Upper lobe of right lung (tissue), 1 donor: ENCODE data around the gene OLFML3. TPM values are rescaled to one million over a fixed set of nuclear protein-coding genes. Genes with fewer than 3 reads are reported as not detected.

ENCODE experiments used
- ATAC-seq: fragments of 200-7000 bp; cut with Tn5 transposase; one replicate; pipeline ENCODE4 v1.9.1; 2020; ENCODE audit warnings: mild to moderate bottlenecking, moderate library complexity
- DNase-seq: peaks from one replicate; pipeline ENCODE4 v3.0.0-alpha.2; 2020
- H3K27ac ChIP-seq: fragments of 200-600 bp; one replicate; pipeline ENCODE4 v1.8.0; 2022
- H3K27me3 ChIP-seq: fragments of 200-600 bp; one replicate; pipeline ENCODE4 v1.8.0; 2022; ENCODE audit warnings: mild to moderate bottlenecking
- H3K36me3 ChIP-seq: fragments of 200-600 bp; one replicate; pipeline ENCODE4 v1.8.0; 2022
- H3K4me1 ChIP-seq: fragments of 200-600 bp; one replicate; pipeline ENCODE4 v1.8.0; 2022
- H3K4me3 ChIP-seq: fragments of 200-600 bp; one replicate; pipeline ENCODE4 v1.8.0; 2022; ENCODE audit warnings: mild to moderate bottlenecking
- H3K9me3 ChIP-seq: fragments of 200-600 bp; one replicate; pipeline ENCODE4 v1.8.0; 2022
- intact Hi-C: fragments of 100-400 bp; cut with DNase I; formaldehyde crosslinking; loops from one replicate; pipeline ENCODE4 v1.11.0; 2022
- total RNA-seq: library from RNA; stranded (reverse); fragmentation: NEBNext Ultra II Directional; extraction: Animal tissue kit (Norgen Biotek cat#: 25700); gene quantifications from one replicate; pipeline ENCODE4 v1.2.1, GENCODE V29; 2021
- TF ChIP-seq, protein P1 (sequence below): fragments of 200-600 bp; IDR thresholded peaks from one replicate; pipeline ENCODE4 v1.8.0; 2022; ENCODE audit warnings: antibody characterized with exemption
- donor health status: DM: no; HTN: yes; CAD: no; lungs with severe emphysema.

The OLFML3 gene
- total RNA-seq, 1 donor from 2014 or later, result 43.5 TPM

DNA sequence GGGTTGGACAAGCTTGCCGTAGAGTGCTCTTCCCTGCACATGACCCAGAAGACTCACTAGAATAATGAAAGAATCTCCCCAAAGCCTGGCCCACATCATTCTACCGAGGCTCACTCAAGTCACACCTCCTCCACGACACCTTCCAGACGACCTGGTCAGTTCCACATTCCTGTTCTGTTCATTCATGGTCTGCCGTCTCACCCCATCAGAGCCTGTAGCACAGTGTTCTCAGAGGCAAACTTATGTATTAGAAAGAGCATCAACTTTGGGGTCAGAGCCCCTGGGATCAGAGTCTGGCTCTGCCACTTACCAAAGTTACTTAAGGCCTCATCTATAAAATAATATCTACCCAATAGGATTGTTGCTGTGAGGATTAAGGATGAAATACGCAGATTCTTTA lies 7.5 kb downstream of the OLFML3 start:
- no peaks in the 10 kb centered on the region for H3K9me3 ChIP-seq
- ATAC-seq (no peak), DNase-seq (no peak)
- H3K36me3 ChIP-seq, result no peaks in the 10 kb centered on the region
- TF ChIP-seq, protein P1, sequence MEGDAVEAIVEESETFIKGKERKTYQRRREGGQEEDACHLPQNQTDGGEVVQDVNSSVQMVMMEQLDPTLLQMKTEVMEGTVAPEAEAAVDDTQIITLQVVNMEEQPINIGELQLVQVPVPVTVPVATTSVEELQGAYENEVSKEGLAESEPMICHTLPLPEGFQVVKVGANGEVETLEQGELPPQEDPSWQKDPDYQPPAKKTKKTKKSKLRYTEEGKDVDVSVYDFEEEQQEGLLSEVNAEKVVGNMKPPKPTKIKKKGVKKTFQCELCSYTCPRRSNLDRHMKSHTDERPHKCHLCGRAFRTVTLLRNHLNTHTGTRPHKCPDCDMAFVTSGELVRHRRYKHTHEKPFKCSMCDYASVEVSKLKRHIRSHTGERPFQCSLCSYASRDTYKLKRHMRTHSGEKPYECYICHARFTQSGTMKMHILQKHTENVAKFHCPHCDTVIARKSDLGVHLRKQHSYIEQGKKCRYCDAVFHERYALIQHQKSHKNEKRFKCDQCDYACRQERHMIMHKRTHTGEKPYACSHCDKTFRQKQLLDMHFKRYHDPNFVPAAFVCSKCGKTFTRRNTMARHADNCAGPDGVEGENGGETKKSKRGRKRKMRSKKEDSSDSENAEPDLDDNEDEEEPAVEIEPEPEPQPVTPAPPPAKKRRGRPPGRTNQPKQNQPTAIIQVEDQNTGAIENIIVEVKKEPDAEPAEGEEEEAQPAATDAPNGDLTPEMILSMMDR, result no peak
- H3K4me3 ChIP-seq, result no peak overlapping the region
- peaks cover 3% of the 10 kb centered on the region for H3K27me3 ChIP-seq
- H3K27ac ChIP-seq, result no peak overlapping the region
- intact Hi-C loops, result no loop called here
- H3K4me1 ChIP-seq, result peaks cover 10% of the 10 kb centered on the region

DNA sequence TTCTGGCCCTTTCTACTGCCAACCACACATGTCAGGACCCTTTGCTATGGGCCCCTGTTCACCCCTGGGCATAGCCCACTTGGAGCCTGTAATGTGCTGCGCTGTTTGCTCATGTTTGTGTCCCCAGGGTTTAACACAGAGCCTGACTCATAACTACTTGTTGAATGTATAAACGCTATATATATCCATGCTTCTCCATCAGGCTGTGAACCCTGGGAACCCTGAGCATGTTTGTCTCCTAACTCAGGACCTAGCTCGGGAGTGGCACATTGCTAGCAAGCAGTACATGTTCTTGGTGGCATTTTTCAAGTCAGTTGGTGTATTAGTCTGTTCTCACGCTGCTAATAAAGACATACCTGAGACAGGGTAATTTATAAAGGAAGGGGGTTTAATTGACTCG lies 8.0 kb downstream of the OLFML3 start:
- TF ChIP-seq, protein P1, result no peak
- no peak for DNase-seq
- intact Hi-C loops, result no loop called here
- H3K27ac ChIP-seq, result no peak overlapping the region
- no peaks in the 10 kb centered on the region for H3K36me3 ChIP-seq
- H3K4me1 ChIP-seq, result peaks cover 10% of the 10 kb centered on the region
- peaks cover 3% of the 10 kb centered on the region for H3K27me3 ChIP-seq
- H3K9me3 ChIP-seq, result no peaks in the 10 kb centered on the region
- H3K4me3 ChIP-seq, result no peak overlapping the region
- no peak for ATAC-seq

DNA sequence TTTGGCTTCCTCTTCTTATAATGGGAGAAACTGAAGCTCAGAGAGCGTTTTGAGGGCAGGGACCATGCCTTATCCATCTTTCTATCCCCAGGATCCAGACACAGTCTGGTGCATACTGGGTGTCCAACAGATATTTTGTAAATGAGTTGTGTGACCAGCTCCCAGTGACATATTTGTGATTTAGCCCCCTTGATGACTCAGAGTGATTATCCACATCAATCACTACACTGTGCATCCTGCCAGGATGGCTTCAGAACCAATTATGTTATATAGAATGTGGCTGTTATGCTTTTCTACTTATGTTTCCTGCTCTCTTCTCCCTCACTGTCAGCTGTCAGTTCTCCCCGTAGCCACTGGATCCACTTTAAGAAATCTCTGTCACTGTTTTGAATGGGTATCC lies 11.3 kb downstream of the OLFML3 start:
- TF ChIP-seq, protein P1, result no peak
- H3K36me3 ChIP-seq, result no peaks in the 10 kb centered on the region
- DNase-seq (no peak), ATAC-seq (no peak)
- no peak overlapping the region for H3K27ac ChIP-seq
- no peaks in the 10 kb centered on the region for H3K4me1 ChIP-seq
- intact Hi-C loops, result no loop called here
- H3K9me3 ChIP-seq, result no peaks in the 10 kb centered on the region
- peaks cover 3% of the 10 kb centered on the region for H3K27me3 ChIP-seq
- no peak overlapping the region for H3K4me3 ChIP-seq

DNA sequence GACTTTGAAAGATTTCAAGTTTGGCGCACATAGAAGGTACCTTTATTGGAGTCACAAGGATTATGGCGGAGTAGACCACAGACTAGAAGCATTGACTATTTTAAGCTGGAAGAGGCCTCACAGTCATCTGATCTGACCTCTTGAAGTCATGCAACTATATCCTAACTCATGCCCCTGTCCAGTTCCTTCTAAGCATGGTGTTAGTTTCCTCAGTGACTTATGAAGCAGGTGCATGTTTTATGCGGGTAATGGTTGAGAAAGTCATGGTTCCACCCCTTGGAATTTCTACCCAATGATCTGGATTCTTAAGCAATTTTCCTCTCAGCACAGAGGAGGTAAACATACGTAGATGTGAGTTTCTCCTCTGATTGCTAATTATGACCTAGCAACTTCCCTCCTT lies 11.7 kb downstream of the OLFML3 start:
- ATAC-seq (no peak), DNase-seq (no peak)
- no peaks in the 10 kb centered on the region for H3K4me1 ChIP-seq
- H3K27me3 ChIP-seq, result peaks cover 3% of the 10 kb centered on the region
- H3K4me3 ChIP-seq, result no peak overlapping the region
- intact Hi-C loops, result no loop called here
- TF ChIP-seq, protein P1, result no peak
- H3K9me3 ChIP-seq, result no peaks in the 10 kb centered on the region
- no peak overlapping the region for H3K27ac ChIP-seq
- no peaks in the 10 kb centered on the region for H3K36me3 ChIP-seq

DNA sequence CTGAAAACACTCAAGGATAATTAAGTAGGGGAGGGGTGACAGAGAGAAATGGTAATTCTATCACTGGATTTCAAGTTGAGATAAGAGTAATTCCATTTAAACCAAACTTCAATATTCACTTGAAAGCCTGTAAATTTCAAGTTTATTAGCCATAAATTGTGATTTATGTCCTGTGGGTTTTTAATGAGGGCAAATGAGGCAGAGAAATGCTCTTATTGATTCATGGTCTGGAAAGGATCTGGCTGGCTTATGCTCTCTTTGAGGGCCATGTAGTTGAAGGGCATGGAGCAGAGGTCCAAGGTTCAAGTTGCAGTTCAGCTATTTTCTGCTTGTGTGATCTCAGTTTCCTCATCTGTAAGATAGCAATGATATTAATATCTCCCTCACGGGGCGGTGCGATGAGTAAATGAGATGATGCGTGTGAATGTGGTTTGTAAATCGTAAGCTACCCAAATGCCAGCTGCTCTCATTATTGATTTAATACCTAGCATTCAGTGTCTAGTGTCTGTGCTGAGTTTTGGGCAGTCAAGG lies 12.3 kb downstream of the OLFML3 start:
- Histone ChIP-seq H3K36me3 (no peaks in the 10 kb centered on the region), H3K27ac (no peak overlapping the region), H3K4me1 (no peaks in the 10 kb centered on the region), H3K27me3 (peaks cover 3% of the 10 kb centered on the region), H3K9me3 (no peaks in the 10 kb centered on the region), H3K4me3 (no peak overlapping the region)
- DNase-seq, result no peak
- intact Hi-C loops, result no loop called here
- TF ChIP-seq, protein P1, result no peak
- no peak for ATAC-seq

DNA sequence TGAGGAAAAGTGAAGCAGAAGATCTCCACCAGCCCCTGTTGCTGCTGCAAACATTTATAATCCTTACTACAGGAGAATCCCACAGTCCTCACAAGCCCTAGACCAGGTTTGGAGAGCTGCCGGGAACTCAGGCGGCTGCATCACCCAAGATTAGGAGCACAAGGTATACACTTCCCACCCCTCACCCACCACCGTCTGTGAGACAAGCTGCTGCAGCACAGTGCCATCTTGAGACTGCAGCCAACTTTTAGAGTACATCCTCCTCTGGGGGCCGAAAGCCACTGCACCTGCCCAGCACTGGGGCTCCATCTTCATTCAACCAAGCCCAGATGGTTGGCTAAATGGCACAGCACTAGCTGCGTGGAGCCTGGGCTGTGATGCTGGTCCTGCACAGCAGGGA lies 13.8 kb downstream of the OLFML3 start:
- no peak for DNase-seq
- Histone ChIP-seq H3K4me3 (no peak overlapping the region), H3K27ac (no peak overlapping the region), H3K36me3 (no peaks in the 10 kb centered on the region), H3K27me3 (peaks cover 3% of the 10 kb centered on the region), H3K9me3 (no peaks in the 10 kb centered on the region), H3K4me1 (no peaks in the 10 kb centered on the region)
- ATAC-seq, result no peak
- TF ChIP-seq, protein P1, result no peak
- intact Hi-C loops, result no loop called here
